Lower leg skin (tissue), 4 donors: ENCODE measurements around the gene MEF2C. TPM values are rescaled to one million over a fixed set of nuclear protein-coding genes. Genes with fewer than 3 reads are reported as not detected.

ENCODE experiments used
- DNase-seq, 2 donors: peaks; one replicate each; pipeline ENCODE4 v3.0.0-alpha.2; 2019; ENCODE audit warnings: low spot score in 2 of 2
- H3K4me3 ChIP-seq: fragments of 200-600 bp; sonication (generic); 2 replicates; pipeline ENCODE4 v1.5.1; 2017; ENCODE audit warnings: mild to moderate bottlenecking, low read depth; ENCODE audit not compliant: poor library complexity, severe bottlenecking
- POLR2A ChIP-seq, 2 donors: fragments of 450-650 bp; IDR thresholded peaks; one replicate each; pipeline ENCODE4 v1.6.1; 2016 to 2017; ENCODE audit warnings: antibody characterized with exemption in 2 of 2, mild to moderate bottlenecking in 1 of 2, moderate library complexity in 1 of 2
- WGBS, 2 donors: methylation state at CpG; one replicate each; pipeline ENCODE4 v1.1.5; 2018; 5-methylcytosine and 5-hydroxymethylcytosine counted together
- intact Hi-C: fragments of 100-400 bp; cut with DNase I; formaldehyde crosslinking; loops from one replicate; pipeline ENCODE4 v1.15.0; 2023; ENCODE audit warnings: low total_unique reads
- total RNA-seq, 4 donors: library from RNA; depleted of rRNA; stranded (reverse); fragments of >200 nt; gene quantifications; one replicate each; pipeline ENCODE4 v1.1.0, GENCODE V29; 2016
- TF ChIP-seq, protein P1 (sequence below), 3 donors: fragments of 450-650 bp; IDR thresholded peaks; one replicate each; pipeline ENCODE4 v1.5.1; 2016; ENCODE audit warnings: antibody characterized with exemption in 3 of 3, mild to moderate bottlenecking in 3 of 3, moderate library complexity in 2 of 3

MEF2C gene
- total RNA-seq, 4 donors from 2014 or later: 2.4 to 15.5 (median 8.1) TPM

- intact Hi-C loops: no loop called here
- no peak for DNase-seq
- TF ChIP-seq, protein P1, sequence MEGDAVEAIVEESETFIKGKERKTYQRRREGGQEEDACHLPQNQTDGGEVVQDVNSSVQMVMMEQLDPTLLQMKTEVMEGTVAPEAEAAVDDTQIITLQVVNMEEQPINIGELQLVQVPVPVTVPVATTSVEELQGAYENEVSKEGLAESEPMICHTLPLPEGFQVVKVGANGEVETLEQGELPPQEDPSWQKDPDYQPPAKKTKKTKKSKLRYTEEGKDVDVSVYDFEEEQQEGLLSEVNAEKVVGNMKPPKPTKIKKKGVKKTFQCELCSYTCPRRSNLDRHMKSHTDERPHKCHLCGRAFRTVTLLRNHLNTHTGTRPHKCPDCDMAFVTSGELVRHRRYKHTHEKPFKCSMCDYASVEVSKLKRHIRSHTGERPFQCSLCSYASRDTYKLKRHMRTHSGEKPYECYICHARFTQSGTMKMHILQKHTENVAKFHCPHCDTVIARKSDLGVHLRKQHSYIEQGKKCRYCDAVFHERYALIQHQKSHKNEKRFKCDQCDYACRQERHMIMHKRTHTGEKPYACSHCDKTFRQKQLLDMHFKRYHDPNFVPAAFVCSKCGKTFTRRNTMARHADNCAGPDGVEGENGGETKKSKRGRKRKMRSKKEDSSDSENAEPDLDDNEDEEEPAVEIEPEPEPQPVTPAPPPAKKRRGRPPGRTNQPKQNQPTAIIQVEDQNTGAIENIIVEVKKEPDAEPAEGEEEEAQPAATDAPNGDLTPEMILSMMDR (IDR thresholded peaks at IDR 0.05): no peak
- no peak for TF ChIP-seq POLR2A (IDR thresholded peaks at IDR 0.05)
- H3K4me3 ChIP-seq: no peak overlapping the region
- 96 to 100% methylated on average over 1 of the region's 1 CpG for WGBS, 2 donors
Observed at GRCh38 chr5:88708021-88708420, 175.0 kb downstream of the MEF2C start.

GRCh38 chr5:88707216-88707965, 175.6 kb downstream of the MEF2C start:
- DNase-seq: no peak
- intact Hi-C loops: no loop called here
- WGBS, 2 donors: 51 to 70% methylated on average over 4 of the region's 4 CpGs

DNA sequence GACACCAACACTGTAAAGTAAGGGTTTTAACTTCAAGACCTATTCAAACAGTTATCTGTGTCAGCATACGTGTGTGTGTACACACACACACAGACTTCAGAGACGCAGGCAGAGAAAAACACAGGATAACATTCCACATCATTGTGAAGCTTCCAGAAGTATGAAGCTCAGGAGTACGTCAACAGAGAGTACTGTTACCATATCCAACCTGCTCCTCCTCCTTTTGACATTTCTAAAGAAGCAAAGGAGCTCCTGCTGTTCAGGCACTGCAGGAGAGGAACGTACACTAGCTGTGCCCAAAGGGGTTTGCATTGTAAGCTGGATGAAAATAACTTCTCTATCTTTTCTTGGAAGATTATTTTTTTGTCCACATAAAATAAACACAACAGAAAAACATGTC, 180.7 kb downstream of the MEF2C start:
- intact Hi-C loops: no loop called here
- no peak overlapping the region for H3K4me3 ChIP-seq
- TF ChIP-seq, protein P1 (IDR thresholded peaks at IDR 0.05): no peak
- TF ChIP-seq POLR2A (IDR thresholded peaks at IDR 0.05): no peak
- 51 to 57% methylated on average over 4 of the region's 4 CpGs for WGBS, 2 donors
- DNase-seq: no peak

More at GRCh38 chr5:88707216-88707965, 175.6 kb downstream of the MEF2C start:
- no peak overlapping the region for H3K4me3 ChIP-seq
- TF ChIP-seq POLR2A (IDR thresholded peaks at IDR 0.05): no peak
- TF ChIP-seq, protein P1 (IDR thresholded peaks at IDR 0.05): no peak

GRCh38 chr5:88700121-88700520, 182.9 kb downstream of the MEF2C start:
- no peak for DNase-seq
- no peak for TF ChIP-seq POLR2A (IDR thresholded peaks at IDR 0.05)
- TF ChIP-seq, protein P1 (IDR thresholded peaks at IDR 0.05): no peak
- no peak overlapping the region for H3K4me3 ChIP-seq

DNA sequence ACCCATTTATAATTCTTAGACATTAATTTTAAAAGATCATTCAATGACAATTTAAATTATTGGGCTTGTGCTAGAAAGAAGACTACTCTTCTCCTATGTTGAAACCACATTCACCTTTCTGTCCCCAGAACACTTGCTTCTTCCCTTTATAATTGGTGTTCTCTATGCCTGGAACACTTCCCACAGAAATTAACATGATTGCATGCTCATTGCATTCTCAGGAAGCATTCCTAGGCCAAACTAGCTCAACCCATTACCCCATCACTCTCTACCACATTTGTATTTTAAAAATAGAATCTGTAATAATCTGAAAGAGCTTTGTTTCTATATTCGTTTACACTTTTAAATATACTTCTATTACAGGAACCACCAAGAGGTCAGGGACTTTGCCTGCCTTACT, 184.7 kb downstream of the MEF2C start:
- no peak for TF ChIP-seq POLR2A (IDR thresholded peaks at IDR 0.05)
- TF ChIP-seq, protein P1 (IDR thresholded peaks at IDR 0.05): no peak
- WGBS, 2 donors: 64 to 66% methylated on average over 1 of the region's 1 CpG
- intact Hi-C loops: no loop called here
- DNase-seq: no peak
- H3K4me3 ChIP-seq: no peak overlapping the region

More at GRCh38 chr5:88700121-88700520, 182.9 kb downstream of the MEF2C start:
- intact Hi-C loops: no loop called here

GRCh38 chr5:88696466-88696865, 186.5 kb downstream of the MEF2C start:
- intact Hi-C loops: no loop called here
- no peak overlapping the region for H3K4me3 ChIP-seq
- DNase-seq: no peak
- TF ChIP-seq, protein P1 (IDR thresholded peaks at IDR 0.05): no peak
- no peak for TF ChIP-seq POLR2A (IDR thresholded peaks at IDR 0.05)
